Measurements from ENCODE around the gene C1orf159. TPM values are rescaled to one million over a fixed set of nuclear protein-coding genes. Genes with fewer than 3 reads are reported as not detected.

Gene C1orf159
- total RNA-seq, 1 donor from 2014 or later, result 2.1 TPM

DNA sequence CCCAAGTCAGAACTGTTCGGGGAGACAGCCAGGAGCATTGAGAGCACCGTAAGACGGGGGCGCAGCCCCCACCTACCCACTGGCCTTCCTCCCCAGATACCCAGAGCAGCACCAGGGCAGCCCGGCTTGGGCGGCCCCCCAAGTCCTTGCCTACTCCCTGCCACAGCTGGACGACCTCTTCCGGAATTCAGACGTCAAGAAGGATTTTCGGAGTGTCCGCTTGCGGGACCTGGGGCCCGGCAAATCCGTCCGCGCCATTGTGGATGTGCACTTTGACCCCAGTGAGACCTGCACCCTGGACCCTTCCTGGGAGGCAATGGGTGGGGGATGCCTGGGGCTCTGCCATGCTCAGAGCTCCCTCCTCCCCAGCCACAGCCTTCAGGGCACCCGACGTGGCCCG is 68.5 kb downstream of the C1orf159 start:
- Histone ChIP-seq H3K27ac (ENCODE audit: low read depth, low read length) (no peak overlapping the region), H3K4me1 (ENCODE audit: control insufficient read depth in 3 of 3, insufficient read depth in 3 of 3, low read length in 3 of 3) (no peaks in the 10 kb centered on the region), H3K9me3 (ENCODE audit: control insufficient read depth in 3 of 3, low read length in 3 of 3) (no peaks in the 10 kb centered on the region), H3K36me3 (ENCODE audit: control insufficient read depth in 3 of 3, insufficient read depth in 3 of 3, low read length in 3 of 3) (peaks cover 0 to 7% (median 0%) of the 10 kb centered on the region in 3 donors), H3K27me3 (ENCODE audit: control insufficient read depth in 3 of 3, insufficient read depth in 3 of 3, low read length in 3 of 3) (no peaks in the 10 kb centered on the region), H3K4me3 (ENCODE audit: low read length in 3 of 3) (no peak overlapping the region), H3K9ac (ENCODE audit: low read depth in 1 of 3, low read length in 3 of 3) (no peak overlapping the region)

- Histone ChIP-seq H3K9me3 (ENCODE audit: control insufficient read depth in 3 of 3, low read length in 3 of 3) (no peaks in the 10 kb centered on the region), H3K4me1 (ENCODE audit: control insufficient read depth in 3 of 3, insufficient read depth in 3 of 3, low read length in 3 of 3) (no peaks in the 10 kb centered on the region), H3K9ac (ENCODE audit: low read depth in 1 of 3, low read length in 3 of 3) (no peak overlapping the region), H3K27ac (ENCODE audit: low read depth, low read length) (no peak overlapping the region), H3K36me3 (ENCODE audit: control insufficient read depth in 3 of 3, insufficient read depth in 3 of 3, low read length in 3 of 3) (peaks cover 0 to 7% (median 0%) of the 10 kb centered on the region in 3 donors), H3K4me3 (ENCODE audit: low read length in 3 of 3) (no peak overlapping the region), H3K27me3 (ENCODE audit: control insufficient read depth in 3 of 3, insufficient read depth in 3 of 3, low read length in 3 of 3) (peaks cover 0 to 3% (median 0%) of the 10 kb centered on the region in 3 donors)
Observed at GRCh38 chr1:1046767-1047166, 69.1 kb downstream of the C1orf159 start.

- Histone ChIP-seq H3K36me3 (ENCODE audit: control insufficient read depth in 3 of 3, insufficient read depth in 3 of 3, low read length in 3 of 3) (peaks cover 0 to 7% (median 0%) of the 10 kb centered on the region in 3 donors), H3K9me3 (ENCODE audit: control insufficient read depth in 3 of 3, low read length in 3 of 3) (no peaks in the 10 kb centered on the region), H3K9ac (ENCODE audit: low read depth in 1 of 3, low read length in 3 of 3) (no peak overlapping the region), H3K4me1 (ENCODE audit: control insufficient read depth in 3 of 3, insufficient read depth in 3 of 3, low read length in 3 of 3) (no peaks in the 10 kb centered on the region), H3K27ac (ENCODE audit: low read depth, low read length) (no peak overlapping the region), H3K27me3 (ENCODE audit: control insufficient read depth in 3 of 3, insufficient read depth in 3 of 3, low read length in 3 of 3) (peaks cover 0 to 3% (median 0%) of the 10 kb centered on the region in 3 donors), H3K4me3 (ENCODE audit: low read length in 3 of 3) (no peak overlapping the region)
Observed at GRCh38 chr1:1046243-1046642, 69.6 kb downstream of the C1orf159 start.

- Histone ChIP-seq H3K27ac (ENCODE audit: low read depth, low read length) (no peak overlapping the region), H3K9ac (ENCODE audit: low read depth in 1 of 3, low read length in 3 of 3) (no peak overlapping the region), H3K4me3 (ENCODE audit: low read length in 3 of 3) (no peak overlapping the region), H3K36me3 (ENCODE audit: control insufficient read depth in 3 of 3, insufficient read depth in 3 of 3, low read length in 3 of 3) (peaks cover 0 to 5% (median 0%) of the 10 kb centered on the region in 3 donors), H3K4me1 (ENCODE audit: control insufficient read depth in 3 of 3, insufficient read depth in 3 of 3, low read length in 3 of 3) (peaks cover 0 to 5% (median 5%) of the 10 kb centered on the region in 3 donors), H3K9me3 (ENCODE audit: control insufficient read depth in 3 of 3, low read length in 3 of 3) (no peaks in the 10 kb centered on the region), H3K27me3 (ENCODE audit: control insufficient read depth in 3 of 3, insufficient read depth in 3 of 3, low read length in 3 of 3) (peaks cover 1 to 8% (median 5%) of the 10 kb centered on the region in 3 donors)
Observed at GRCh38 chr1:1045129-1045528, 70.8 kb downstream of the C1orf159 start.

DNA sequence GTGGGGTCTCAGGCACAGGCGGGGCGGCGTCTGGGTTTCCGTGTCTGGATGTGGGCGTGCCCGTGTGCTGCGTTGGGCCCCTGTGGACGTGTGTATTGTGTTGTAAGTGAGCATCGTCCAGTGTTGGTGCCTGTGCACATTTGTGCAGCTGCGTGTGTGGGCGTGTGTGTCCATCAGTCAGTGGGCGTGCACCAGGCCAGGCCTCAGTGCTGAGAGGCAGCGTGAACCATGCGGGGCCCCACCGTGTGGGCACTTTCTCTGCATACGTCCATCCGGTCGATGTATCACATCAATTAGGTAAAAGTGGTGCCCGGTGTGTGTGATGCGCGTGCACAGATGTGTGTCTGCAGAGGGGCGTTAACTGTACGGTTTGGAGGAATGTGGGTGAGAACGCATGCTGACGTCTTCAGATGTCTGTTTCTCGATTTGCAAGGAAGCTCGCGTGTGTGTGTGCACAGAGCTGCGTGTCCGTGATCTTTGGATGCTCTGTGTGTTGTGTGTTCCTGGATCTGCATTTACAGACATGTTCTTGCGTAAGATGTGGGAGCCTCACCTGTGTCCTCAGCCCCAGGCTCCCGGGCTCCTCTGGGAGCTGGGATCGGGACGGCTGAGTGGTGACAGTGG is 71.3 kb downstream of the C1orf159 start:
- no peak overlapping the region for H3K9ac ChIP-seq (ENCODE audit: low read depth in 1 of 3, low read length in 3 of 3)
- no peak overlapping the region for H3K27ac ChIP-seq (ENCODE audit: low read depth, low read length)
- peaks cover 7 to 14% (median 10%) of the 10 kb centered on the region in 3 donors for H3K27me3 ChIP-seq (ENCODE audit: control insufficient read depth in 3 of 3, insufficient read depth in 3 of 3, low read length in 3 of 3)
- no peaks in the 10 kb centered on the region for H3K9me3 ChIP-seq (ENCODE audit: control insufficient read depth in 3 of 3, low read length in 3 of 3)
- peaks cover 0 to 5% (median 0%) of the 10 kb centered on the region in 3 donors for H3K36me3 ChIP-seq (ENCODE audit: control insufficient read depth in 3 of 3, insufficient read depth in 3 of 3, low read length in 3 of 3)
- peaks cover 0 to 10% (median 8%) of the 10 kb centered on the region in 3 donors for H3K4me1 ChIP-seq (ENCODE audit: control insufficient read depth in 3 of 3, insufficient read depth in 3 of 3, low read length in 3 of 3)
- H3K4me3 ChIP-seq (ENCODE audit: low read length in 3 of 3), result no peak overlapping the region

- Histone ChIP-seq H3K27ac (ENCODE audit: low read depth, low read length) (no peak overlapping the region), H3K9ac (ENCODE audit: low read depth in 1 of 3, low read length in 3 of 3) (no peak overlapping the region), H3K36me3 (ENCODE audit: control insufficient read depth in 3 of 3, insufficient read depth in 3 of 3, low read length in 3 of 3) (peaks cover 0 to 5% (median 0%) of the 10 kb centered on the region in 3 donors), H3K4me3 (ENCODE audit: low read length in 3 of 3) (no peak overlapping the region), H3K4me1 (ENCODE audit: control insufficient read depth in 3 of 3, insufficient read depth in 3 of 3, low read length in 3 of 3) (peaks cover 0 to 15% (median 8%) of the 10 kb centered on the region in 3 donors), H3K27me3 (ENCODE audit: control insufficient read depth in 3 of 3, insufficient read depth in 3 of 3, low read length in 3 of 3) (peaks cover 13 to 21% (median 16%) of the 10 kb centered on the region in 3 donors), H3K9me3 (ENCODE audit: control insufficient read depth in 3 of 3, low read length in 3 of 3) (no peaks in the 10 kb centered on the region)
Observed at GRCh38 chr1:1043921-1044320, 72.0 kb downstream of the C1orf159 start.

GRCh38 chr1:1043411-1043810 is 72.5 kb downstream of the C1orf159 start:
- H3K27ac ChIP-seq (ENCODE audit: low read depth, low read length), result no peak overlapping the region
- peaks cover 18 to 26% (median 21%) of the 10 kb centered on the region in 3 donors for H3K27me3 ChIP-seq (ENCODE audit: control insufficient read depth in 3 of 3, insufficient read depth in 3 of 3, low read length in 3 of 3)
- H3K9ac ChIP-seq (ENCODE audit: low read depth in 1 of 3, low read length in 3 of 3), result no peak overlapping the region
- no peaks in the 10 kb centered on the region for H3K9me3 ChIP-seq (ENCODE audit: control insufficient read depth in 3 of 3, low read length in 3 of 3)
- H3K4me1 ChIP-seq (ENCODE audit: control insufficient read depth in 3 of 3, insufficient read depth in 3 of 3, low read length in 3 of 3), result peaks cover 0 to 15% (median 8%) of the 10 kb centered on the region in 3 donors
- peaks cover 0 to 5% (median 0%) of the 10 kb centered on the region in 3 donors for H3K36me3 ChIP-seq (ENCODE audit: control insufficient read depth in 3 of 3, insufficient read depth in 3 of 3, low read length in 3 of 3)
- H3K4me3 ChIP-seq (ENCODE audit: low read length in 3 of 3), result no peak overlapping the region

- Histone ChIP-seq H3K4me3 (ENCODE audit: low read length in 3 of 3) (no peak overlapping the region), H3K4me1 (ENCODE audit: control insufficient read depth in 3 of 3, insufficient read depth in 3 of 3, low read length in 3 of 3) (peaks cover 0 to 15% (median 8%) of the 10 kb centered on the region in 3 donors), H3K9me3 (ENCODE audit: control insufficient read depth in 3 of 3, low read length in 3 of 3) (no peaks in the 10 kb centered on the region), H3K27me3 (ENCODE audit: control insufficient read depth in 3 of 3, insufficient read depth in 3 of 3, low read length in 3 of 3) (peaks cover 24 to 31% (median 27%) of the 10 kb centered on the region in 3 donors), H3K36me3 (ENCODE audit: control insufficient read depth in 3 of 3, insufficient read depth in 3 of 3, low read length in 3 of 3) (peaks cover 0 to 5% (median 0%) of the 10 kb centered on the region in 3 donors), H3K9ac (ENCODE audit: low read depth in 1 of 3, low read length in 3 of 3) (no peak overlapping the region), H3K27ac (ENCODE audit: low read depth, low read length) (no peak overlapping the region)
Observed at GRCh38 chr1:1042835-1043234, 73.1 kb downstream of the C1orf159 start.

DNA sequence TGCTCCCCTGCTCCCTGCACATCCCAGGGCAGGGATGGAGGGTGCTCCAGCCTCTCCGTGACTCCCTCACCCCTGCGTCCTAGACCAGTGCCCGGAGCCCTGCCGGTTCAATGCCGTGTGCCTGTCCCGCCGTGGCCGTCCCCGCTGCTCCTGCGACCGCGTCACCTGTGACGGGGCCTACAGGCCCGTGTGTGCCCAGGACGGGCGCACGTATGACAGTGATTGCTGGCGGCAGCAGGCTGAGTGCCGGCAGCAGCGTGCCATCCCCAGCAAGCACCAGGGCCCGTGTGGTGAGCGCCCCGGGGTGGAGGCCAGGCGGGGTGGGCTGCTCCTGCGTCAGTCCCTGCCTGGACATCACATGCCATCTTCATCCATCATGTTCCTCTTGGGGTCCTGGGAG is 74.0 kb downstream of the C1orf159 start:
- H3K9me3 ChIP-seq (ENCODE audit: control insufficient read depth in 3 of 3, low read length in 3 of 3), result no peaks in the 10 kb centered on the region
- H3K27me3 ChIP-seq (ENCODE audit: control insufficient read depth in 3 of 3, insufficient read depth in 3 of 3, low read length in 3 of 3), result peaks cover 31 to 41% (median 36%) of the 10 kb centered on the region in 3 donors
- H3K36me3 ChIP-seq (ENCODE audit: control insufficient read depth in 3 of 3, insufficient read depth in 3 of 3, low read length in 3 of 3), result peaks cover 0 to 5% (median 0%) of the 10 kb centered on the region in 3 donors
- H3K4me3 ChIP-seq (ENCODE audit: low read length in 3 of 3), result no peak overlapping the region
- H3K4me1 ChIP-seq (ENCODE audit: control insufficient read depth in 3 of 3, insufficient read depth in 3 of 3, low read length in 3 of 3), result peaks cover 0 to 15% (median 8%) of the 10 kb centered on the region in 3 donors
- no peak overlapping the region for H3K9ac ChIP-seq (ENCODE audit: low read depth in 1 of 3, low read length in 3 of 3)
- H3K27ac ChIP-seq (ENCODE audit: low read depth, low read length), result no peak overlapping the region

DNA sequence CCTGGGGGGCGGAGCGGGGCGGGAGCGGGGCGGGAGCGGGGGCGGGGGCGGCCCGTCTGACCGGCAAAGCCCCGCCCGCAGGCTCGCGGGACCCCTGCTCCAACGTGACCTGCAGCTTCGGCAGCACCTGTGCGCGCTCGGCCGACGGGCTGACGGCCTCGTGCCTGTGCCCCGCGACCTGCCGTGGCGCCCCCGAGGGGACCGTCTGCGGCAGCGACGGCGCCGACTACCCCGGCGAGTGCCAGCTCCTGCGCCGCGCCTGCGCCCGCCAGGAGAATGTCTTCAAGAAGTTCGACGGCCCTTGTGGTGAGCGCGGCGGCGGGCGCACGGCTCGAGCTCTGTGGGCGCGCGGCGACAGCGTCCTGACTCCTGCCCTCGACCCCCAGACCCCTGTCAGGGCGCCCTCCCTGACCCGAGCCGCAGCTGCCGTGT is 74.8 kb downstream of the C1orf159 start:
- Histone ChIP-seq H3K9ac (ENCODE audit: low read depth in 1 of 3, low read length in 3 of 3) (no peak overlapping the region), H3K27ac (ENCODE audit: low read depth, low read length) (no peak overlapping the region), H3K36me3 (ENCODE audit: control insufficient read depth in 3 of 3, insufficient read depth in 3 of 3, low read length in 3 of 3) (peaks cover 0 to 5% (median 0%) of the 10 kb centered on the region in 3 donors), H3K4me1 (ENCODE audit: control insufficient read depth in 3 of 3, insufficient read depth in 3 of 3, low read length in 3 of 3) (peaks cover 0 to 15% (median 8%) of the 10 kb centered on the region in 3 donors), H3K27me3 (ENCODE audit: control insufficient read depth in 3 of 3, insufficient read depth in 3 of 3, low read length in 3 of 3) (peaks cover 34 to 47% (median 42%) of the 10 kb centered on the region in 3 donors), H3K4me3 (ENCODE audit: low read length in 3 of 3) (no peak overlapping the region), H3K9me3 (ENCODE audit: control insufficient read depth in 3 of 3, low read length in 3 of 3) (no peaks in the 10 kb centered on the region)
